GM23338 (cell line): Measurements from ENCODE around the gene NUP214. TPM values are rescaled to one million over a fixed set of nuclear protein-coding genes. Genes with fewer than 3 reads are reported as not detected.
"Not testable (repeated sequence)": the region's sequence is repeated elsewhere in the genome, so short reads cannot be mapped to it uniquely, and the experiment has no call there.

Experiments used
- ATAC-seq: fragments of 200-7000 bp; cut with Tn5 transposase; 3 replicates; pipeline ENCODE4 v1.9.1; 2020
- DNase-seq: peaks from one replicate; pipeline ENCODE4 v3.0.0-alpha.2; 2015; ENCODE audit warnings: low spot score
- H2AFZ ChIP-seq: fragments of 200-600 bp; sonication (generic); 2 replicates; pipeline ENCODE4 v1.8.0; 2016; ENCODE audit warnings: antibody characterized with exemption, mild to moderate bottlenecking, moderate library complexity
- H3F3A ChIP-seq: fragments of 200-600 bp; sonication (generic); replicated peaks from 2 replicates; pipeline ENCODE4 v1.8.0; 2017; ENCODE audit warnings: antibody characterized with exemption, mixed run types, low read depth
- H3K27ac ChIP-seq: fragments of 200-600 bp; sonication (generic); 2 replicates; pipeline ENCODE4 v1.6.1; 2016; ENCODE audit warnings: low read depth
- H3K27me3 ChIP-seq: fragments of 200-600 bp; sonication (generic); 2 replicates; pipeline ENCODE4 v1.8.0; 2016; ENCODE audit warnings: mild to moderate bottlenecking, mixed run types, moderate library complexity; ENCODE audit not compliant: insufficient read depth
- H3K36me3 ChIP-seq: fragments of 200-600 bp; sonication (generic); 2 replicates; pipeline ENCODE4 v1.8.0; 2016; ENCODE audit warnings: mild to moderate bottlenecking; ENCODE audit not compliant: insufficient read depth
- H3K4me1 ChIP-seq: fragments of 200-600 bp; sonication (generic); 2 replicates; pipeline ENCODE4 v1.8.0; 2016; ENCODE audit warnings: mild to moderate bottlenecking, moderate library complexity; ENCODE audit not compliant: insufficient read depth
- H3K4me2 ChIP-seq: fragments of 200-600 bp; sonication (generic); 2 replicates; pipeline ENCODE4 v1.7.1; 2017; ENCODE audit warnings: mixed run types
- H3K4me3 ChIP-seq: fragments of 200-600 bp; sonication (generic); 2 replicates; pipeline ENCODE4 v1.6.1; 2016; ENCODE audit warnings: mixed run types
- H3K79me2 ChIP-seq: fragments of 200-600 bp; sonication (generic); replicated peaks from 2 replicates; pipeline ENCODE4 v1.8.0; 2017; ENCODE audit warnings: mild to moderate bottlenecking; ENCODE audit not compliant: insufficient read depth
- H3K9me2 ChIP-seq: fragments of 200-600 bp; sonication (generic); 2 replicates; pipeline ENCODE4 v1.8.0; 2017; ENCODE audit not compliant: insufficient read depth
- H4K20me1 ChIP-seq: fragments of 200-600 bp; sonication (generic); replicated peaks from 2 replicates; pipeline ENCODE4 v1.8.0; 2017; ENCODE audit warnings: mild to moderate bottlenecking; ENCODE audit not compliant: insufficient read depth
- H3K27ac Mint-ChIP-seq: 2 replicates; pipeline ENCODE4 v1.8.0; 2020; ENCODE audit warnings: inconsistent platforms, mild to moderate bottlenecking, moderate library complexity, mixed read lengths
- H3K27me3 Mint-ChIP-seq: 3 replicates; pipeline ENCODE4 v1.8.0; 2022; ENCODE audit warnings: low read depth, mild to moderate bottlenecking, moderate library complexity, mixed read lengths, inconsistent platforms; ENCODE audit not compliant: insufficient read depth, poor library complexity
- H3K36me3 Mint-ChIP-seq: 3 replicates; pipeline ENCODE4 v1.8.0; 2021; ENCODE audit warnings: low read depth, mild to moderate bottlenecking, inconsistent platforms, moderate library complexity, mixed read lengths
- H3K4me1 Mint-ChIP-seq: 3 replicates; pipeline ENCODE4 v1.8.0; 2020; ENCODE audit warnings: mild to moderate bottlenecking, inconsistent platforms, mixed read lengths
- H3K4me3 Mint-ChIP-seq: 3 replicates; pipeline ENCODE4 v1.8.0; 2021; ENCODE audit warnings: moderate library complexity, mild to moderate bottlenecking, inconsistent platforms, mixed read lengths
- H3K9me3 Mint-ChIP-seq: 3 replicates; pipeline ENCODE4 v1.8.0; 2020; ENCODE audit warnings: moderate library complexity, mild to moderate bottlenecking, inconsistent platforms, mixed read lengths
- CREB1 ChIP-seq: fragments of 250-450 bp; sonication (Bioruptor Pico); IDR thresholded peaks from 2 replicates; pipeline ENCODE4 v1.5.0; 2020; ENCODE audit warnings: low read depth, mild to moderate bottlenecking, moderate library complexity
- CTCF ChIP-seq, 2 experiments: fragments of 200-600 bp in 1 of 2; sonication (generic) in 1 of 2; conservative IDR thresholded peaks; 2 replicates each; pipeline versions ENCODE4 v1.5.1 to v1.6.1; 2016 to 2017; ENCODE audit warnings: antibody characterized with exemption in 2 of 2, low read depth in 2 of 2, mild to moderate bottlenecking in 2 of 2, moderate library complexity in 1 of 2
- EZH2 ChIP-seq: fragments of 200-600 bp; sonication (generic); IDR thresholded peaks from one replicate; pipeline ENCODE4 v1.8.0; 2017; ENCODE audit warnings: antibody characterized with exemption, mild to moderate bottlenecking, low read depth; ENCODE audit not compliant: unreplicated experiment
- ZNF331 ChIP-seq: fragments of 250-450 bp; sonication (Bioruptor Pico); IDR thresholded peaks from 2 replicates; pipeline ENCODE4 v1.5.0; 2020; ENCODE audit warnings: low read depth, mild to moderate bottlenecking, moderate library complexity
- polyA plus RNA-seq: library from polyadenylated mRNA; unstranded; fragments of >200 nt; fragmentation: Nextera tagmentation; extraction: Ambion mirVana; gene quantifications from 2 replicates; pipeline ENCODE4 v1.2.1, GENCODE V29; 2016
- total RNA-seq: library from RNA; depleted of rRNA; stranded (reverse); fragments of >200 nt; shearing (Covaris generic); gene quantifications from 2 replicates; pipeline ENCODE4 v1.2.3, GENCODE V29; 2014

NUP214 gene
- total and polyA plus RNA-seq, 2 experiments from 2014 or later = 36.0 to 57.0 TPM

GRCh38 chr9:131098391-131099101 lies 26.8 kb upstream of the NUP214 start:
- TF ChIP-seq EZH2 (no peak), CTCF (conservative IDR thresholded peaks at IDR 0.05; ENCODE audit: low read depth in 2 of 2) (peak in 1 of 2 experiments; percentile 9; a peak in 1 of 4 replicates), ZNF331 (CRISPR knock-in tag) (no peak), CREB1 (CRISPR knock-in tag) (no peak)
- Mint-ChIP-seq H3K9me3 (no peaks in the 10 kb centered on the region; the same call in 2 of the 3 replicates), H3K27ac (peak overlapping the region; percentile 79), H3K4me3 (peak overlapping the region; percentile 75), H3K27me3 (peaks cover 19% of the 10 kb centered on the region), H3K36me3 (peaks cover 34% of the 10 kb centered on the region), H3K4me1 (peaks cover 59% of the 10 kb centered on the region)
- Histone ChIP-seq H3K79me2 (peaks cover 20% of the 10 kb centered on the region), H3K36me3 (no peaks in the 10 kb centered on the region), H3K4me3 (peak overlapping the region; percentile 85; the same call in 1 of the 2 replicates), H3K9me2 (no peaks in the 10 kb centered on the region), H2AFZ (no peak overlapping the region), H3K27ac (0 out of 2 replicates have a peak overlapping the region, but pooled peaks have one; percentile 59), H3K27me3 (no peaks in the 10 kb centered on the region), H4K20me1 (no peaks in the 10 kb centered on the region; the same call in 1 of the 2 replicates), H3F3A (peaks cover 16% of the 10 kb centered on the region), H3K4me1 (peaks cover 51% of the 10 kb centered on the region), H3K4me2 (peak overlapping the region; percentile 81)
- ATAC-seq = no peak; the same call in 2 of the 3 replicates
- DNase-seq = peak; percentile 50

- Histone ChIP-seq H3K27me3 (no peaks in the 10 kb centered on the region), H3K79me2 (peaks cover 20% of the 10 kb centered on the region), H3K9me2 (no peaks in the 10 kb centered on the region), H4K20me1 (no peaks in the 10 kb centered on the region; the same call in 1 of the 2 replicates), H3K27ac (0 out of 2 replicates have a peak overlapping the region, but pooled peaks have one; percentile 84), H3K36me3 (no peaks in the 10 kb centered on the region), H3K4me1 (peaks cover 57% of the 10 kb centered on the region), H3F3A (peaks cover 16% of the 10 kb centered on the region), H3K4me3 (no peak overlapping the region; the same call in 1 of the 2 replicates), H3K4me2 (peak overlapping the region; percentile 81), H2AFZ (no peak overlapping the region)
- no peaks in the 10 kb centered on the region; the same call in 2 of the 3 replicates for H3K9me3 Mint-ChIP-seq
- no peak for ATAC-seq
- TF ChIP-seq EZH2 = no peak
- no peak for DNase-seq
- peaks cover 25% of the 10 kb centered on the region for H3K27me3 Mint-ChIP-seq
- peaks cover 65% of the 10 kb centered on the region for H3K4me1 Mint-ChIP-seq
- peak overlapping the region; percentile 79 for H3K27ac Mint-ChIP-seq
- H3K4me3 Mint-ChIP-seq = no peak overlapping the region; the same call in 2 of the 3 replicates
- H3K36me3 Mint-ChIP-seq = peaks cover 34% of the 10 kb centered on the region
These were observed 26.2 kb upstream of the NUP214 start for GRCh38 chr9:131099102-131099606.

GRCh38 chr9:131099845-131100244 lies 25.5 kb upstream of the NUP214 start:
- peaks cover 26% of the 10 kb centered on the region for H3K27me3 Mint-ChIP-seq
- not testable (repeated sequence) for ATAC-seq, H3K4me3 ChIP-seq, H3K27me3 ChIP-seq, H3K9me2 ChIP-seq, H4K20me1 ChIP-seq, DNase-seq, H2AFZ ChIP-seq, H3K4me3 Mint-ChIP-seq, H3K9me3 Mint-ChIP-seq, H3K36me3 ChIP-seq
- H3K79me2 ChIP-seq = peaks cover 20% of the 10 kb centered on the region
- H3K27ac ChIP-seq = peak overlapping the region; percentile 84
- peak overlapping the region; percentile 42 for H3K4me2 ChIP-seq
- H3K27ac Mint-ChIP-seq = peak overlapping the region; percentile 84
- H3F3A ChIP-seq = peaks cover 16% of the 10 kb centered on the region
- H3K4me1 ChIP-seq = peaks cover 64% of the 10 kb centered on the region
- H3K36me3 Mint-ChIP-seq = peaks cover 34% of the 10 kb centered on the region
- peaks cover 70% of the 10 kb centered on the region for H3K4me1 Mint-ChIP-seq
